ENCODE measurements around the gene MEIS1. TPM values are rescaled to one million over a fixed set of nuclear protein-coding genes. Genes with fewer than 3 reads are reported as not detected.

The MEIS1 gene
- polyA plus RNA-seq, 2 donors = 16.8 to 30.4 TPM

DNA sequence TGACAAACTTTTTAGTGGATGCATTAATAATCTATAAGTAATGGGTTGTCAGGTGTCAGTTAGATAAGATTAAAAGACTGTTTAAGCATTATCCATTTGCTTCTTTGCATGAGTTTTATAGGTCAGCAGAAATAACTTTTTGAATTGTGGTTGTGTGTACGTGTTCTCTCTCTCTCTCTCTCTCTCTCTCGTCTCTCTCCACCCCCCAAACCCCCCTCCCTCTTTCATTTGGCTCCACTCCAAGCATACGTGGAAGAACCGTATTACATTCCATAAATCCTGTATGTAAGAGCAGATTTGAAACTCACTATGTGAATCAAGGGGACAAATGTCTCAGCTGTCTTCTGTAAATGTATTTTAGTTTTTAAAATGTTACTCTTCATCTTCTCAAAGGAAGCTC lies 120.2 kb downstream of the MEIS1 start:
- Histone ChIP-seq H3K4me1 (ENCODE audit: control insufficient read depth in 2 of 2, insufficient read depth in 2 of 2, low read length in 1 of 2) (peaks cover 0 to 11% of the 10 kb centered on the region in 2 donors), H3K9me3 (ENCODE audit: control insufficient read depth in 2 of 2, insufficient read depth in 1 of 2, low read depth in 1 of 2, low read length in 1 of 2) (no peaks in the 10 kb centered on the region), H3K27ac (ENCODE audit: low read depth in 2 of 2, low read length in 1 of 2) (peak overlapping the region in 1 of 2 donors; percentile 36), H3K4me3 (ENCODE audit: low read depth in 1 of 2, low read length in 2 of 2) (no peak overlapping the region), H3K27me3 (ENCODE audit: control insufficient read depth in 1 of 2, insufficient read depth in 2 of 2, low read length in 2 of 2) (no peaks in the 10 kb centered on the region), H3K36me3 (ENCODE audit: control insufficient read depth in 2 of 2, insufficient read depth in 2 of 2, low read length in 1 of 2) (peaks cover 0 to under 1% of the 10 kb centered on the region in 2 donors)
- 5 to 9% methylated on average over 4 of the region's 4 CpGs for WGBS, 2 donors

GRCh38 chr2:66555501-66556324 lies 120.8 kb downstream of the MEIS1 start:
- 6 to 13% methylated on average over 14 of the region's 14 CpGs for WGBS, 2 donors

DNA sequence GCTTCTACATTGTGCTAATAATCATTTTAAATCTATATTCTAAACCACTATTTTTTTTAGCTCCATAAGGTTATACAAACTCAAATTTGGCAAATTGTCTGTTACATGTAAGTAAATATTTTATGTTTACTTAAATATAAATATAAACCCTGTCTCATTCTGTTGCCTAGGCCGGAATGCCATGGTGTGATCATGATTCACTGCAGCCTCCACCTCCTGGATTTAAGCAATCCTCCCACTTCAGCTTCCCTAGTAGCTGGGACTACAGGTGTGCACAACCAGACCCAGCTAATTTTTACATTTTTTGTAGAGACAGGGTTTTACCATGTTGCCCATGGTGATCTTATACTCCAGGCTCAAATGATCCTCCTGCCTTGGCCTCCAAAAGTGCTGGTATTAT lies 124.7 kb downstream of the MEIS1 start:
- peaks cover 0 to 2% of the 10 kb centered on the region in 2 donors for H3K36me3 ChIP-seq (ENCODE audit: control insufficient read depth in 2 of 2, insufficient read depth in 2 of 2, low read length in 1 of 2)
- 80 to 89% methylated on average over 1 of the region's 1 CpG for WGBS, 2 donors
- peaks cover 0 to 4% of the 10 kb centered on the region in 2 donors for H3K4me1 ChIP-seq (ENCODE audit: control insufficient read depth in 2 of 2, insufficient read depth in 2 of 2, low read length in 1 of 2)

More at GRCh38 chr2:66555501-66556324, 120.8 kb downstream of the MEIS1 start:
- Histone ChIP-seq H3K36me3 (ENCODE audit: control insufficient read depth in 2 of 2, insufficient read depth in 2 of 2, low read length in 1 of 2) (peaks cover 0 to 2% of the 10 kb centered on the region in 2 donors), H3K4me3 (ENCODE audit: low read depth in 1 of 2, low read length in 2 of 2) (peak overlapping the region in 1 of 2 donors; percentile 27), H3K27ac (ENCODE audit: low read depth in 2 of 2, low read length in 1 of 2) (peak overlapping the region; percentile 36 to 60), H3K9me3 (ENCODE audit: control insufficient read depth in 2 of 2, insufficient read depth in 1 of 2, low read depth in 1 of 2, low read length in 1 of 2) (no peaks in the 10 kb centered on the region), H3K27me3 (ENCODE audit: control insufficient read depth in 1 of 2, insufficient read depth in 2 of 2, low read length in 2 of 2) (no peaks in the 10 kb centered on the region), H3K4me1 (ENCODE audit: control insufficient read depth in 2 of 2, insufficient read depth in 2 of 2, low read length in 1 of 2) (peaks cover 0 to 11% of the 10 kb centered on the region in 2 donors)

DNA sequence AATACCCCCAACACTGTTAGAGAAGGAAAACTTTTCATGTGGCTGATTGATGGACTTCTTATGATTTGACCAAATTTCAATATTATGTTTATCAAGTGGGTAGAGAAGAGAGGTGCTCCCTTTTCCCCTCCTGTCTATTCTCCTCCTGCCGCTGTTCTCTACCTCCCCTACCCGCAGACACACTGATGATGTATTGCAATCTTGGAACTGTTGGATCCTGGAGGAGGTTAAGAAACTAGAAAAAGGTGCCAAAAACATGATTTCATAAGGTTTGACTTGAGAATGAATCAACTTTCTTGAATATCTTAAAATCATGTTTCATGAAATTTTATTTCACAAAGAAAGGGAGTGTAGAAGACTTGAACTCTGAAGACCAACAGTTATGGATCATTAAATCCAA lies 125.8 kb downstream of the MEIS1 start:
- WGBS, 2 donors = 82 to 87% methylated on average over 2 of the region's 2 CpGs
- H3K36me3 ChIP-seq (ENCODE audit: control insufficient read depth in 2 of 2, insufficient read depth in 2 of 2, low read length in 1 of 2) = peaks cover 0 to 2% of the 10 kb centered on the region in 2 donors
- H3K4me3 ChIP-seq (ENCODE audit: low read depth in 1 of 2, low read length in 2 of 2) = no peak overlapping the region
- H3K9me3 ChIP-seq (ENCODE audit: control insufficient read depth in 2 of 2, insufficient read depth in 1 of 2, low read depth in 1 of 2, low read length in 1 of 2) = no peaks in the 10 kb centered on the region
- no peaks in the 10 kb centered on the region for H3K27me3 ChIP-seq (ENCODE audit: control insufficient read depth in 1 of 2, insufficient read depth in 2 of 2, low read length in 2 of 2)
- peaks cover 0 to 1% of the 10 kb centered on the region in 2 donors for H3K4me1 ChIP-seq (ENCODE audit: control insufficient read depth in 2 of 2, insufficient read depth in 2 of 2, low read length in 1 of 2)
- H3K27ac ChIP-seq (ENCODE audit: low read depth in 2 of 2, low read length in 1 of 2) = no peak overlapping the region

More for the DNA sequence above, 124.7 kb downstream of the MEIS1 start:
- H3K4me3 ChIP-seq (ENCODE audit: low read depth in 1 of 2, low read length in 2 of 2) = no peak overlapping the region
- no peaks in the 10 kb centered on the region for H3K27me3 ChIP-seq (ENCODE audit: control insufficient read depth in 1 of 2, insufficient read depth in 2 of 2, low read length in 2 of 2)
- H3K9me3 ChIP-seq (ENCODE audit: control insufficient read depth in 2 of 2, insufficient read depth in 1 of 2, low read depth in 1 of 2, low read length in 1 of 2) = no peaks in the 10 kb centered on the region
- no peak overlapping the region for H3K27ac ChIP-seq (ENCODE audit: low read depth in 2 of 2, low read length in 1 of 2)

- Histone ChIP-seq H3K9me3 (ENCODE audit: control insufficient read depth in 2 of 2, insufficient read depth in 1 of 2, low read depth in 1 of 2, low read length in 1 of 2) (no peaks in the 10 kb centered on the region), H3K4me1 (ENCODE audit: control insufficient read depth in 2 of 2, insufficient read depth in 2 of 2, low read length in 1 of 2) (no peaks in the 10 kb centered on the region), H3K27ac (ENCODE audit: low read depth in 2 of 2, low read length in 1 of 2) (no peak overlapping the region), H3K4me3 (ENCODE audit: low read depth in 1 of 2, low read length in 2 of 2) (no peak overlapping the region), H3K27me3 (ENCODE audit: control insufficient read depth in 1 of 2, insufficient read depth in 2 of 2, low read length in 2 of 2) (no peaks in the 10 kb centered on the region), H3K36me3 (ENCODE audit: control insufficient read depth in 2 of 2, insufficient read depth in 2 of 2, low read length in 1 of 2) (peaks cover 0 to 2% of the 10 kb centered on the region in 2 donors)
- WGBS, 2 donors = 49 to 60% methylated on average over 3 of the region's 3 CpGs
These were observed 126.8 kb downstream of the MEIS1 start for GRCh38 chr2:66561645-66562303.

DNA sequence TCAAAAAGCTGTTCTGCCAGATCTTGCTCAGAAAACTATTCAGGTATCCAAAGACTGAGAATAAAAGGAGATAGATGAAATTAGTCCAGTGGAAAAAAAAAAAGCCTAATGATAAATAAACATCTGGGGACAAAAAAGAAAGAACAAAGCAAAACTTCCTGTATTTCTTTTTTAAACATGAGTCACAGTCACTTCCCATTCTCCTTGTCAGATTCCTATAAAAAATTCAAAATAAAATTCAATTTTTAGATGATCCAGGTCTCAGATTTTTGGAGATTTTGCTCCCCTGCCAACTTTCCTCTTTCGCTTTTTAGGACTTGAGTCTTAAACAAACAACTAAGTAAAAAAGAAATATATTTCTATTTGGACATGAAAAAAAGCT lies 127.4 kb downstream of the MEIS1 start:
- Histone ChIP-seq H3K27ac (ENCODE audit: low read depth in 2 of 2, low read length in 1 of 2) (no peak overlapping the region), H3K4me1 (ENCODE audit: control insufficient read depth in 2 of 2, insufficient read depth in 2 of 2, low read length in 1 of 2) (no peaks in the 10 kb centered on the region), H3K9me3 (ENCODE audit: control insufficient read depth in 2 of 2, insufficient read depth in 1 of 2, low read depth in 1 of 2, low read length in 1 of 2) (no peaks in the 10 kb centered on the region), H3K27me3 (ENCODE audit: control insufficient read depth in 1 of 2, insufficient read depth in 2 of 2, low read length in 2 of 2) (no peaks in the 10 kb centered on the region), H3K36me3 (ENCODE audit: control insufficient read depth in 2 of 2, insufficient read depth in 2 of 2, low read length in 1 of 2) (peaks cover 0 to 2% of the 10 kb centered on the region in 2 donors), H3K4me3 (ENCODE audit: low read depth in 1 of 2, low read length in 2 of 2) (no peak overlapping the region)
- 49 to 64% methylated on average over 1 of the region's 1 CpG for WGBS, 2 donors

GRCh38 chr2:66563473-66563872 lies 128.5 kb downstream of the MEIS1 start:
- no peaks in the 10 kb centered on the region for H3K9me3 ChIP-seq (ENCODE audit: control insufficient read depth in 2 of 2, insufficient read depth in 1 of 2, low read depth in 1 of 2, low read length in 1 of 2)
- H3K4me1 ChIP-seq (ENCODE audit: control insufficient read depth in 2 of 2, insufficient read depth in 2 of 2, low read length in 1 of 2) = no peaks in the 10 kb centered on the region
- 67 to 86% methylated on average over 1 of the region's 1 CpG for WGBS, 2 donors
- peaks cover 0 to 2% of the 10 kb centered on the region in 2 donors for H3K36me3 ChIP-seq (ENCODE audit: control insufficient read depth in 2 of 2, insufficient read depth in 2 of 2, low read length in 1 of 2)
- no peak overlapping the region for H3K27ac ChIP-seq (ENCODE audit: low read depth in 2 of 2, low read length in 1 of 2)
- no peak overlapping the region for H3K4me3 ChIP-seq (ENCODE audit: low read depth in 1 of 2, low read length in 2 of 2)
- no peaks in the 10 kb centered on the region for H3K27me3 ChIP-seq (ENCODE audit: control insufficient read depth in 1 of 2, insufficient read depth in 2 of 2, low read length in 2 of 2)

DNA sequence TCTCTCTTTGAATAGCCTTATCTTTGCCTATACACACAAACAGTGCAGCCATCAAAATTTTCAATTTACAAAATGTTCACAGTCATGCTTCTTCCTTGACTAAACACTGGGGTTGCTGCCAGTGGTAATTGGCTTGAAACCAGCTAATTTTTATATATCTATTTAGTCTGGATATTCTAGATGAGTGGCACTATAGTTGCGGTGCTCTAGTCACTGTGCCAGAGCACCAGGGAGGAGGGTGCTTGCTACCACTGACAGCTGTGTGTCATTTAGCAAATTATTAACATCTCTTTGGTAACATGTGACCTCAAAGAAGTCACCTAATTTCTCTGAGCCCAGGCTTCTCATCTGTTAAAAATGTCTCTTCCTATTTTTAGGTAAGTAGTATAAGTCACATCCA lies 130.4 kb downstream of the MEIS1 start:
- no peaks in the 10 kb centered on the region for H3K9me3 ChIP-seq (ENCODE audit: control insufficient read depth in 2 of 2, insufficient read depth in 1 of 2, low read depth in 1 of 2, low read length in 1 of 2)
- H3K4me1 ChIP-seq (ENCODE audit: control insufficient read depth in 2 of 2, insufficient read depth in 2 of 2, low read length in 1 of 2) = no peaks in the 10 kb centered on the region
- no peaks in the 10 kb centered on the region for H3K27me3 ChIP-seq (ENCODE audit: control insufficient read depth in 1 of 2, insufficient read depth in 2 of 2, low read length in 2 of 2)
- no peak overlapping the region for H3K4me3 ChIP-seq (ENCODE audit: low read depth in 1 of 2, low read length in 2 of 2)
- 20 to 31% methylated on average over 1 of the region's 1 CpG for WGBS, 2 donors
- no peak overlapping the region for H3K27ac ChIP-seq (ENCODE audit: low read depth in 2 of 2, low read length in 1 of 2)
- H3K36me3 ChIP-seq (ENCODE audit: control insufficient read depth in 2 of 2, insufficient read depth in 2 of 2, low read length in 1 of 2) = no peaks in the 10 kb centered on the region

DNA sequence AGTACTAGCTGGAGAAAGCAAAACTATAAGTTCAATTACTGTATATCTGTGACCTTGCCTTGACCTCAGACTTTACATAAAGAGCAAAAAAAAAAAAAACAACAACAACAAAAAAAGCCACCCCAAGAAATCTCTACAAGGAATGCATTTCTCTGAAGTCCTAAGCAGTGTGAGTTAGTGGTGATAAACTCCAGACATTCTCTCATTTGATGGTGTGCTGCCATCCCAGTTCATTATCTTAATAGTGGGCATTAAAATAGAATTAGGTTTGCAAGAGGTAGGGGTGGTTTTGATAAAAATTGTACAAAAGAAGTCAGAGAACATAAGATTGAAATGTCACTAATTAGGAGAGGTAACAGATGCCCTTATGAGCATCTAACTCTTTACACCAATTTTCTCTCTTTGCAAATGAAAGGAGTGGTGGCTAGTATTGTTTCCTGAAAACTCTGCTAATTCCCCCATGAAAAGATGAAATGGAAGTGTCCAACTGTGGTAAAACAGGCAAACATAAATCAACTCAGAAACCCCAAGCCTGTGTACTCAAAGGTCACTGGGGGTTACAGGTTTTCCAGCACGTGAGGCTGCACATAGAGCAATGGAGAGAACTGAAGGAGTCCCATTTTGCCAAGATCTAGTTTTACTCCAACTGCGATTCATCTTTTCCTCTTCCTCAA lies 131.9 kb downstream of the MEIS1 start:
- WGBS, 2 donors = 75 to 83% methylated on average over 2 of the region's 2 CpGs
- no peaks in the 10 kb centered on the region for H3K9me3 ChIP-seq (ENCODE audit: control insufficient read depth in 2 of 2, insufficient read depth in 1 of 2, low read depth in 1 of 2, low read length in 1 of 2)
- H3K27me3 ChIP-seq (ENCODE audit: control insufficient read depth in 1 of 2, insufficient read depth in 2 of 2, low read length in 2 of 2) = no peaks in the 10 kb centered on the region
- no peak overlapping the region for H3K4me3 ChIP-seq (ENCODE audit: low read depth in 1 of 2, low read length in 2 of 2)
- no peaks in the 10 kb centered on the region for H3K4me1 ChIP-seq (ENCODE audit: control insufficient read depth in 2 of 2, insufficient read depth in 2 of 2, low read length in 1 of 2)
- H3K36me3 ChIP-seq (ENCODE audit: control insufficient read depth in 2 of 2, insufficient read depth in 2 of 2, low read length in 1 of 2) = peaks cover 0 to 4% of the 10 kb centered on the region in 2 donors
- H3K27ac ChIP-seq (ENCODE audit: low read depth in 2 of 2, low read length in 1 of 2) = no peak overlapping the region
